H9 (cell line): ENCODE results near the gene LYVE1. TPM values are rescaled to one million over a fixed set of nuclear protein-coding genes. Genes with fewer than 3 reads are reported as not detected.

Experiments
- DNase-seq: peaks from one replicate; pipeline ENCODE4 v3.0.0-alpha.2; 2017
- H2AFZ ChIP-seq: one replicate; pipeline ENCODE4 v1.6.1; 2013; ENCODE audit warnings: mild to moderate bottlenecking, low read length, control low read depth, moderate library complexity
- H2AK5ac ChIP-seq: 2 replicates; pipeline ENCODE4 v1.6.1; 2013; ENCODE audit warnings: low read length, control low read depth, mixed read lengths; ENCODE audit not compliant: insufficient read length
- H2BK120ac ChIP-seq: one replicate; pipeline ENCODE4 v1.6.1; 2013; ENCODE audit warnings: low read depth, mild to moderate bottlenecking, low read length, control low read depth, inconsistent platforms; ENCODE audit not compliant: poor library complexity, severe bottlenecking
- H2BK12ac ChIP-seq: 2 replicates; pipeline ENCODE4 v1.6.1; 2013; ENCODE audit warnings: low read length, control low read depth, mixed read lengths, low read depth; ENCODE audit not compliant: insufficient read length
- H2BK15ac ChIP-seq: 2 replicates; pipeline ENCODE4 v1.6.1; 2013; ENCODE audit warnings: low read depth, low read length, control low read depth
- H2BK20ac ChIP-seq: one replicate; pipeline ENCODE4 v1.6.1; 2013; ENCODE audit warnings: low read depth, mild to moderate bottlenecking, low read length, control low read depth, inconsistent platforms; ENCODE audit not compliant: poor library complexity, severe bottlenecking
- H2BK5ac ChIP-seq: 2 replicates; pipeline ENCODE4 v1.6.1; 2013; ENCODE audit warnings: low read length, control low read depth, mixed read lengths; ENCODE audit not compliant: insufficient read length
- H3K14ac ChIP-seq: 2 replicates; pipeline ENCODE4 v1.6.1; 2013; ENCODE audit warnings: low read length, control low read depth; ENCODE audit not compliant: insufficient read depth
- H3K18ac ChIP-seq: 2 replicates; pipeline ENCODE4 v1.6.1; 2013; ENCODE audit warnings: low read depth, mild to moderate bottlenecking, mixed read lengths, low read length, control low read depth; ENCODE audit not compliant: insufficient read length
- H3K23ac ChIP-seq: 2 replicates; pipeline ENCODE4 v1.6.1; 2013; ENCODE audit warnings: low read length, control low read depth, mixed read lengths, low read depth; ENCODE audit not compliant: insufficient read length
- H3K23me2 ChIP-seq: 2 replicates; pipeline ENCODE4 v1.6.1; 2013; ENCODE audit warnings: low read depth, mild to moderate bottlenecking, mixed read lengths, low read length, control low read depth; ENCODE audit not compliant: insufficient read length, poor library complexity, severe bottlenecking
- H3K27ac ChIP-seq: 2 replicates; pipeline ENCODE4 v1.5.1; 2013; ENCODE audit warnings: low read length, control low read depth, mixed read lengths, low read depth; ENCODE audit not compliant: insufficient read length
- H3K27me3 ChIP-seq: 2 replicates; pipeline ENCODE4 v1.6.1; 2013; ENCODE audit warnings: low read length, control low read depth, inconsistent platforms; ENCODE audit not compliant: insufficient read depth
- H3K4ac ChIP-seq: 2 replicates; pipeline ENCODE4 v1.6.1; 2013; ENCODE audit warnings: low read depth, mild to moderate bottlenecking, control low read depth, inconsistent platforms, low read length, moderate library complexity
- H3K4me1 ChIP-seq: 2 replicates; pipeline ENCODE4 v1.6.1; 2013; ENCODE audit warnings: low read length, control low read depth, inconsistent platforms; ENCODE audit not compliant: insufficient read depth
- H3K4me2 ChIP-seq: 2 replicates; pipeline ENCODE4 v1.6.1; 2013; ENCODE audit warnings: low read length, control low read depth, mixed read lengths; ENCODE audit not compliant: insufficient read length, insufficient read depth
- H3K56ac ChIP-seq: 2 replicates; pipeline ENCODE4 v1.6.1; 2013; ENCODE audit warnings: low read depth, mild to moderate bottlenecking, mixed read lengths, low read length, control low read depth; ENCODE audit not compliant: insufficient read length
- H3K79me1 ChIP-seq: 2 replicates; pipeline ENCODE4 v1.6.1; 2013; ENCODE audit warnings: low read depth, mild to moderate bottlenecking, moderate library complexity, low read length, control low read depth, inconsistent platforms; ENCODE audit not compliant: insufficient read depth, poor library complexity, severe bottlenecking
- H3K79me2 ChIP-seq: 2 replicates; pipeline ENCODE4 v1.6.1; 2013; ENCODE audit warnings: low read length, control low read depth, inconsistent platforms; ENCODE audit not compliant: insufficient read depth
- H3K9ac ChIP-seq: 2 replicates; pipeline ENCODE4 v1.6.1; 2013; ENCODE audit warnings: low read length, control low read depth, mixed read lengths; ENCODE audit not compliant: insufficient read length; ENCODE audit errors: extremely low read depth
- H3K9me3 ChIP-seq: one replicate; pipeline ENCODE4 v1.6.1; 2013; ENCODE audit warnings: low read depth, low read length, inconsistent platforms; ENCODE audit not compliant: control insufficient read depth
- H3T11ph ChIP-seq: one replicate; pipeline ENCODE4 v1.6.1; 2013; ENCODE audit warnings: mild to moderate bottlenecking, low read length, control low read depth, inconsistent platforms
- H4K20me1 ChIP-seq: one replicate; pipeline ENCODE4 v1.6.1; 2013; ENCODE audit not compliant: control insufficient read depth, insufficient read length, insufficient read depth
- H4K5ac ChIP-seq: 2 replicates; pipeline ENCODE4 v1.6.1; 2013; ENCODE audit warnings: low read depth, mild to moderate bottlenecking, mixed read lengths, low read length, control low read depth; ENCODE audit not compliant: insufficient read length
- H4K8ac ChIP-seq: replicated peaks from 2 replicates; pipeline ENCODE4 v1.6.1; 2013; ENCODE audit warnings: low read length, control low read depth, mixed read lengths, low read depth; ENCODE audit not compliant: insufficient read length
- H4K91ac ChIP-seq: 2 replicates; pipeline ENCODE4 v1.6.1; 2013; ENCODE audit warnings: low read depth, mild to moderate bottlenecking, moderate library complexity, mixed read lengths, low read length, control low read depth; ENCODE audit not compliant: insufficient read length
- H3K27ac Mint-ChIP-seq, 3 experiments: 2 replicates in 2 of 3; 3 replicates in 1 of 3; pipeline ENCODE4 v1.8.0; 2020 to 2021; ENCODE audit warnings: mixed read lengths in 3 of 3, mild to moderate bottlenecking in 1 of 3, moderate library complexity in 1 of 3
- H3K27me3 Mint-ChIP-seq: 2 replicates; pipeline ENCODE4 v1.8.0; 2021; ENCODE audit warnings: low read depth, mild to moderate bottlenecking, moderate library complexity, mixed read lengths
- H3K36me3 Mint-ChIP-seq, 3 experiments: 2 replicates in 2 of 3; 3 replicates in 1 of 3; pipeline ENCODE4 v1.8.0; 2020 to 2021; ENCODE audit warnings: low read depth in 3 of 3, mixed read lengths in 3 of 3; ENCODE audit not compliant: insufficient read depth in 1 of 3
- H3K4me1 Mint-ChIP-seq, 2 experiments: 2 replicates each; pipeline ENCODE4 v1.8.0; 2020; ENCODE audit warnings: mixed read lengths in 2 of 2
- H3K4me3 Mint-ChIP-seq, 2 experiments: 2 replicates in 1 of 2; 3 replicates in 1 of 2; pipeline ENCODE4 v1.8.0; 2020 to 2021; ENCODE audit warnings: mild to moderate bottlenecking in 2 of 2, mixed read lengths in 2 of 2, moderate library complexity in 1 of 2
- H3K9me3 Mint-ChIP-seq, 2 experiments: 2 replicates in 1 of 2; 3 replicates in 1 of 2; pipeline ENCODE4 v1.8.0; 2020; ENCODE audit warnings: mild to moderate bottlenecking in 2 of 2, mixed read lengths in 2 of 2, moderate library complexity in 1 of 2
- WGBS: extraction: QIAGEN DNeasy Blood & Tissue Kit; methylation state at CpG from one replicate; pipeline ENCODE4 v1.1.7; 2013; ENCODE audit warnings: missing lambda C conversion rate, low lambda C conversion rate, mixed read lengths; ENCODE audit not compliant: insufficient read length; ENCODE audit errors: extremely low coverage; 5-methylcytosine and 5-hydroxymethylcytosine counted together
- total RNA-seq: library from RNA; stranded (reverse); gene quantifications from 2 replicates; pipeline ENCODE4 v1.2.1, GENCODE V29; 2021
- TF ChIP-seq, protein P1 (sequence below): fragments of 200-600 bp; sonication (generic); conservative IDR thresholded peaks from 3 replicates; pipeline ENCODE4 v1.8.0; 2021; ENCODE audit warnings: antibody characterized with exemption, mild to moderate bottlenecking

LYVE1 gene
- total RNA-seq, 1 experiment from 2014 or later = not detected

DNA sequence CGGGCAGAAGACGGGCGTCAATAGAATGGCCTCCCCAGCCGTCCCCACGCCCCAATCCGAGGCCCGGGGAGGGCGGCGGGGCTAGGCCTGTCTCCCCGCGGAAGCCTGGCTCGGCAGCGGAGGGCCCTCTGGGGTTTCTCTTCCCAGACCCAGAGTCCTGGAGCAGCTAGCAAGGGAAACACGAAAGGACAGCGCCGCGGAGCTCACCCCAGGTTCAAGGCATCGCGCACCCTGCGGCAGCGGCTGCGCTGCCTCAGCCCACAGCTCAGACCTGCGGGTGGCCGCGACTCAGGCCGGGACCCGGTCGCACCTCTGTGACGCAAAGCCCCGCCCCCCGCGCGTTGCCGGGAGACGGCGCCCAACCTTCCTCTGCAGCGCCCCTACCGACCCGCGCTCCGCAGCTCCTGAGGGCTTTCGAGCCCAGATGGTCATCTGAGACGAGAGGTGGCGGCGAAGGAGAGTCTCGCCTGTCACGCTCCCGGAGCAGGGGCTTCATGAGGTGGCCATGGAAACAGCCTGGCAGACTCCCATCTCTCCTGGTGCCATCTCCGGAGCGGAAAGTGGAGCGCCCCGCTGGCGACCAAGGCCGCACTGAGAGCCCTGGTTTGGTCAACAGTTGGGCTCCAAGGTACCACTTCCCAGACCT, 27.4 kb downstream of the LYVE1 start, which contains the start of gene RNF141:
Gene RNF141 (minus strand): TSS at position 273 of the 646 bp plus-strand sequence. CDS start 7,029 bp downstream, outside the sequence.
- Mint-ChIP-seq H3K4me1 (peaks cover 11 to 12% of the 10 kb centered on the region in 2 experiments), H3K27ac (peak within 1 kb of the TSS in 2 of 3 experiments; percentile 82 to 92; a peak in 4 of 7 replicates), H3K36me3 (no peaks in the 10 kb centered on the region), H3K4me3 (peak within 1 kb of the TSS; percentile 88 to 92), H3K9me3 (no peaks in the 10 kb centered on the region; a peak in 1 of 5 replicates), H3K27me3 (peaks cover 7% of the 10 kb centered on the region; the same call in 1 of the 2 replicates)
- peak; percentile 97 for DNase-seq
- no peak within 1 kb of the TSS for H2BK20ac ChIP-seq
- no peaks in the 10 kb centered on the region for H3K27me3 ChIP-seq
- no peak within 1 kb of the TSS for H3T11ph ChIP-seq
- H3K9me3 ChIP-seq = no peaks in the 10 kb centered on the region
- no peaks in the 10 kb centered on the region for H3K79me1 ChIP-seq
- no CpG with 5 or more reads among the region's 54 CpGs for WGBS
- H4K20me1 ChIP-seq = no peaks in the 10 kb centered on the region
- H4K5ac ChIP-seq = no peak within 1 kb of the TSS
- H2AFZ ChIP-seq = peak within 1 kb of the TSS; percentile 50
- H3K23ac ChIP-seq = no peak within 1 kb of the TSS
- H3K23me2 ChIP-seq = peaks cover 6% of the 10 kb centered on the region
- H3K4ac ChIP-seq = no peak within 1 kb of the TSS
- H3K79me2 ChIP-seq = no peaks in the 10 kb centered on the region
- no peak within 1 kb of the TSS for H3K56ac ChIP-seq
- no peak within 1 kb of the TSS for H2BK15ac ChIP-seq
- H3K9ac ChIP-seq = peak within 1 kb of the TSS; percentile 69
- H2BK120ac ChIP-seq = no peak within 1 kb of the TSS
- H4K8ac ChIP-seq = no peak within 1 kb of the TSS
- TF ChIP-seq, protein P1, sequence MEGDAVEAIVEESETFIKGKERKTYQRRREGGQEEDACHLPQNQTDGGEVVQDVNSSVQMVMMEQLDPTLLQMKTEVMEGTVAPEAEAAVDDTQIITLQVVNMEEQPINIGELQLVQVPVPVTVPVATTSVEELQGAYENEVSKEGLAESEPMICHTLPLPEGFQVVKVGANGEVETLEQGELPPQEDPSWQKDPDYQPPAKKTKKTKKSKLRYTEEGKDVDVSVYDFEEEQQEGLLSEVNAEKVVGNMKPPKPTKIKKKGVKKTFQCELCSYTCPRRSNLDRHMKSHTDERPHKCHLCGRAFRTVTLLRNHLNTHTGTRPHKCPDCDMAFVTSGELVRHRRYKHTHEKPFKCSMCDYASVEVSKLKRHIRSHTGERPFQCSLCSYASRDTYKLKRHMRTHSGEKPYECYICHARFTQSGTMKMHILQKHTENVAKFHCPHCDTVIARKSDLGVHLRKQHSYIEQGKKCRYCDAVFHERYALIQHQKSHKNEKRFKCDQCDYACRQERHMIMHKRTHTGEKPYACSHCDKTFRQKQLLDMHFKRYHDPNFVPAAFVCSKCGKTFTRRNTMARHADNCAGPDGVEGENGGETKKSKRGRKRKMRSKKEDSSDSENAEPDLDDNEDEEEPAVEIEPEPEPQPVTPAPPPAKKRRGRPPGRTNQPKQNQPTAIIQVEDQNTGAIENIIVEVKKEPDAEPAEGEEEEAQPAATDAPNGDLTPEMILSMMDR = peak; percentile 86
- no peak within 1 kb of the TSS for H3K27ac ChIP-seq
- no peak within 1 kb of the TSS for H2AK5ac ChIP-seq
- 0 out of 2 replicates have a peak, but pooled peaks cover 2% of the 10 kb centered on the region for H3K4me1 ChIP-seq
- H3K4me2 ChIP-seq = peak within 1 kb of the TSS; percentile 91
- no peak within 1 kb of the TSS for H4K91ac ChIP-seq
- peak within 1 kb of the TSS; percentile 59; the same call in 1 of the 2 replicates for H3K14ac ChIP-seq
- H2BK5ac ChIP-seq = no peak within 1 kb of the TSS
- H3K18ac ChIP-seq = peak within 1 kb of the TSS; percentile 71
- no peak within 1 kb of the TSS for H2BK12ac ChIP-seq
